ENCODE measurements around the gene ARFGEF2. TPM values are rescaled to one million over a fixed set of nuclear protein-coding genes. Genes with fewer than 3 reads are reported as not detected.
"Not testable (repeated sequence)": the region's sequence is repeated elsewhere in the genome, so short reads cannot be mapped to it uniquely, and the experiment has no call there.

The ARFGEF2 gene
- total RNA-seq, 1 donor from 2014 or later, result 16.6 TPM

DNA sequence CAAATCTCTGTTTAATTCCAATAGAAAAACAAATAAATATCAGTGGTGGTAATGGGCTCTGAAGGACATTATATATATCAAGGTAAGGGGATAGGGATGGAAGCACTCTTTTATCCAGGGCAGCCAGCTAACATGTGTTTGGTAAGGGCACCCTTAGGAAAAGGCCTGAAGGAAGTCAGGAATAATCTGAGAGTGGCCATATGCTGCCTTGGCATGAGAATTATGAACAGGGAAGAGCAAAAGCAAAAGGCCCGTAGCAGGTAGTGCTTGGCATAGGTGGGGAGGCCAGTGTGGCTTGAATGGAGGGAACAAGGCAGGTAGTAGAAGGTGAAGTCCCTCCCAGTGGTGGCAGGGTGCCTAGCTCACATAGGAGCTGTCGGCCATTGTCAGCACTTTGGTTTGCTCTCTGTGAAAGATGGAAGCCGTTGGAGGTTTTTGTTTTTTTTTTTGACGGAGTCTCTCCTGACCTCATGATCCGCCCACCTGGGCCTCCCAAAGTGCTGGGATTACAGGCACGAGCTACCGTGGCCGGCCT, 85.0 kb downstream of the ARFGEF2 start:
- Histone ChIP-seq H4K20me1 (ENCODE audit: low read depth) (no peaks in the 10 kb centered on the region), H3K79me2 (ENCODE audit: low read depth) (no peaks in the 10 kb centered on the region), H3K27ac (no peak overlapping the region), H3K9ac (no peak overlapping the region), H3K4me2 (no peak overlapping the region), H3K36me3 (no peaks in the 10 kb centered on the region), H3K4me3 (no peak overlapping the region), H2AFZ (replicated peaks) (no peak overlapping the region), H3K27me3 (no peaks in the 10 kb centered on the region), H3K4me1 (no peaks in the 10 kb centered on the region), H3K9me3 (ENCODE audit: low read depth) (no peaks in the 10 kb centered on the region), H3F3A (ENCODE audit: low read depth) (no peaks in the 10 kb centered on the region)
- Mint-ChIP-seq H3K9me3 (no peaks in the 10 kb centered on the region), H3K27ac (no peak overlapping the region), H3K36me3 (peaks cover 9% of the 10 kb centered on the region), H3K27me3 (ENCODE audit: insufficient read depth, low read depth) (no peaks in the 10 kb centered on the region), H3K4me1 (no peaks in the 10 kb centered on the region), H3K4me3 (no peak overlapping the region)
- no peak for TF ChIP-seq EZH2phosphoT487 (IDR thresholded peaks at IDR 0.05)
- TF ChIP-seq, protein P1, sequence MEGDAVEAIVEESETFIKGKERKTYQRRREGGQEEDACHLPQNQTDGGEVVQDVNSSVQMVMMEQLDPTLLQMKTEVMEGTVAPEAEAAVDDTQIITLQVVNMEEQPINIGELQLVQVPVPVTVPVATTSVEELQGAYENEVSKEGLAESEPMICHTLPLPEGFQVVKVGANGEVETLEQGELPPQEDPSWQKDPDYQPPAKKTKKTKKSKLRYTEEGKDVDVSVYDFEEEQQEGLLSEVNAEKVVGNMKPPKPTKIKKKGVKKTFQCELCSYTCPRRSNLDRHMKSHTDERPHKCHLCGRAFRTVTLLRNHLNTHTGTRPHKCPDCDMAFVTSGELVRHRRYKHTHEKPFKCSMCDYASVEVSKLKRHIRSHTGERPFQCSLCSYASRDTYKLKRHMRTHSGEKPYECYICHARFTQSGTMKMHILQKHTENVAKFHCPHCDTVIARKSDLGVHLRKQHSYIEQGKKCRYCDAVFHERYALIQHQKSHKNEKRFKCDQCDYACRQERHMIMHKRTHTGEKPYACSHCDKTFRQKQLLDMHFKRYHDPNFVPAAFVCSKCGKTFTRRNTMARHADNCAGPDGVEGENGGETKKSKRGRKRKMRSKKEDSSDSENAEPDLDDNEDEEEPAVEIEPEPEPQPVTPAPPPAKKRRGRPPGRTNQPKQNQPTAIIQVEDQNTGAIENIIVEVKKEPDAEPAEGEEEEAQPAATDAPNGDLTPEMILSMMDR (IDR thresholded peaks at IDR 0.05), result no peak
- no peak for TF ChIP-seq EZH2 (IDR thresholded peaks at IDR 0.05)
- no peak for DNase-seq (ENCODE audit: low spot score)

DNA sequence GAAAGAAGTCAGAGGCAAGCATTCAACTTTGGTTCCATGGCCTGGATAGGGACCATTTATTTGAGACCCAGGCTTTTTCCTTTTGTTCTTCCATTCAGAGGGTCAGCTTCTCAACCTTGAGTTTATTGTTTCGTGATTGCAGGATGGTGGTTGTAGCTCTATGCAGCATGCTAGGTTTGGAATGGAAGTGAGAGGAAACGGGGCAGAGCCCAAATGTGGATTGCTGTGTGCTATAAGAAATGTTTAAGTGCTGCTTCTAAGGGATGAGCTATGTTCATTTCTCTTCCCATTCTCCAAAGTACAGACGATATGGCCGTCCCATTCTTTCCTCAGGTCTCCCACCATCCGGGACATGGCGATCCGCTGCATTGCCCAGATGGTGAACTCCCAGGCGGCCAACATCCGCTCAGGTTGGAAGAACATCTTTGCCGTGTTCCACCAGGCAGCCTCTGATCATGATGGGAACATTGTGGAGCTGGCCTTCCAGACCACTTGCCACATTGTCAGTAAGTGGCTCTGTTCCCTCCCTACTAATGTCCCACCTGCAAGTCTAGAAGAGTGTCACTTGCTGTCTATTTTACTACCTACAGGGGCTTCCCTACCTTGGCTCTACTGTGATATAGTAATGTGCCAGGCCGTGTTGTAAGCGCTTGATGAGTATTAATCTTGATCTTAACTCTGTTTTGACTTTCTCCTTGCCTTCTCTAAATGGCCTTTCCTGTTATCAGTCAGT, 88.6 kb downstream of the ARFGEF2 start:
- Histone ChIP-seq H4K20me1 (ENCODE audit: low read depth) (no peaks in the 10 kb centered on the region), H3K27me3 (no peaks in the 10 kb centered on the region), H2AFZ (replicated peaks) (no peak overlapping the region), H3K36me3 (no peaks in the 10 kb centered on the region), H3K9ac (no peak overlapping the region), H3F3A (ENCODE audit: low read depth) (no peaks in the 10 kb centered on the region), H3K4me1 (no peaks in the 10 kb centered on the region), H3K4me2 (no peak overlapping the region), H3K79me2 (ENCODE audit: low read depth) (no peaks in the 10 kb centered on the region), H3K4me3 (no peak overlapping the region), H3K27ac (no peak overlapping the region), H3K9me3 (ENCODE audit: low read depth) (no peaks in the 10 kb centered on the region)
- Mint-ChIP-seq H3K9me3 (no peaks in the 10 kb centered on the region), H3K27me3 (ENCODE audit: insufficient read depth, low read depth) (no peaks in the 10 kb centered on the region), H3K4me1 (no peaks in the 10 kb centered on the region), H3K4me3 (no peak overlapping the region), H3K36me3 (peaks cover 21% of the 10 kb centered on the region), H3K27ac (no peak overlapping the region)
- no peak for TF ChIP-seq EZH2phosphoT487 (IDR thresholded peaks at IDR 0.05)
- DNase-seq (ENCODE audit: low spot score), result no peak

DNA sequence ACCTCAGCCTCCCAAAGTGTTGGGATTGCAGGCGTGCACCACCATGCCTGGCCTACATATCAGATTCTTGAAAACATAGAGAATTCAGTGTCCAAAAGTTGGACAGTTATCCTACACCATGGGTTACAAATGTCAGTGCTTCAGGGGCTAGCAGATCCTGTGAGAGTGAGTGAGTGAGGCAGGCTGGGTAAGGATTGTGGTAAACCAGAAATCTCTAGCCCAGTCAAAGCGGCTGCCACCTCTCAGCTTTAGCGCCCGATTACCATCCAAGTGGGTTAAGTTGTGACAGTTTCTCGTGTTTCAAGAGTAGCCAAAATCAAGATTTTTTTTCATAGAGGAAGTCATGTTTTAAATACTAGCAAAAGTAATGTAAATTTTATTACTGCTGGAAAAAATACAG, 102.7 kb downstream of the ARFGEF2 start:
- Histone ChIP-seq H3K4me3 (no peak overlapping the region), H3K4me2 (no peak overlapping the region), H4K20me1 (ENCODE audit: low read depth) (no peaks in the 10 kb centered on the region), H3K79me2 (ENCODE audit: low read depth) (no peaks in the 10 kb centered on the region), H2AFZ (replicated peaks) (no peak overlapping the region), H3K9ac (no peak overlapping the region), H3K27me3 (no peaks in the 10 kb centered on the region), H3K27ac (no peak overlapping the region), H3K4me1 (no peaks in the 10 kb centered on the region), H3F3A (ENCODE audit: low read depth) (peaks cover 7% of the 10 kb centered on the region), H3K9me3 (ENCODE audit: low read depth) (no peaks in the 10 kb centered on the region), H3K36me3 (peaks cover 4% of the 10 kb centered on the region)
- DNase-seq (ENCODE audit: low spot score), result no peak
- no peak overlapping the region for H3K27ac Mint-ChIP-seq
- peaks cover 14% of the 10 kb centered on the region for H3K36me3 Mint-ChIP-seq
- TF ChIP-seq, protein P1 (IDR thresholded peaks at IDR 0.05), result no peak
- TF ChIP-seq EZH2phosphoT487 (IDR thresholded peaks at IDR 0.05), result no peak
- no peak overlapping the region for H3K4me3 Mint-ChIP-seq
- no peaks in the 10 kb centered on the region for H3K9me3 Mint-ChIP-seq
- no peaks in the 10 kb centered on the region for H3K27me3 Mint-ChIP-seq (ENCODE audit: insufficient read depth, low read depth)
- no peaks in the 10 kb centered on the region for H3K4me1 Mint-ChIP-seq

DNA sequence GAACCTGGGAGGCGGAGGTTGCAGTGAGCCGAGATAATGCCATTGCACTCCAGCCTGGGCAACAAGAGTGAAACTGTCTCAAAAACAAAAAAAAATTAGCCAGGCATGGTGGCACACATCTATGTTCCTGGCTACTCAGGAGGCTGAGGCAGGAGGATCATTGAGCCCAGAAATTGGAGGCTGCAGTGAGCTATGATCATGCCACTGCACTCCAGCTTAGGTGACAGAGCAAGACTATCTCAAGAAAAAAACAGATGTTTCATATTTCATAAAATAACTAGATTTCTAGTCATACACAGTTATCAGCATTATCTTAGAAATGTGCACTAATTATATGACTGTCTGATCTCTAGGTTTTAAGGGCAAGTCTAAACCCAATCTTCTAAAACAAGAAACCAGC, 106.7 kb downstream of the ARFGEF2 start:
- H3K9me3 Mint-ChIP-seq; H3K4me3 ChIP-seq; H3K36me3 ChIP-seq; H3K27me3 Mint-ChIP-seq (ENCODE audit: insufficient read depth, low read depth); H3K4me1 ChIP-seq; H3K4me3 Mint-ChIP-seq; H3K9me3 ChIP-seq (ENCODE audit: low read depth); H4K20me1 ChIP-seq (ENCODE audit: low read depth); H3K4me2 ChIP-seq; H3K9ac ChIP-seq; H3K27me3 ChIP-seq; H3K27ac Mint-ChIP-seq; DNase-seq (ENCODE audit: low spot score); H3K4me1 Mint-ChIP-seq; H3K79me2 ChIP-seq (ENCODE audit: low read depth); H3K27ac ChIP-seq; H2AFZ ChIP-seq (replicated peaks); H3F3A ChIP-seq (ENCODE audit: low read depth): not testable (repeated sequence)
- H3K36me3 Mint-ChIP-seq, result peaks cover 15% of the 10 kb centered on the region

Measured in neural progenitor cell (in vitro differentiated cells).